ENCODE data around the gene TEX28.
A peak's percentile ranks its signal among the peaks of the same experiment; 100 is the strongest.
"Not testable (repeated sequence)": the region's sequence is repeated elsewhere in the genome, so short reads cannot be mapped to it uniquely, and the experiment has no call there.

TEX28 gene

DNA sequence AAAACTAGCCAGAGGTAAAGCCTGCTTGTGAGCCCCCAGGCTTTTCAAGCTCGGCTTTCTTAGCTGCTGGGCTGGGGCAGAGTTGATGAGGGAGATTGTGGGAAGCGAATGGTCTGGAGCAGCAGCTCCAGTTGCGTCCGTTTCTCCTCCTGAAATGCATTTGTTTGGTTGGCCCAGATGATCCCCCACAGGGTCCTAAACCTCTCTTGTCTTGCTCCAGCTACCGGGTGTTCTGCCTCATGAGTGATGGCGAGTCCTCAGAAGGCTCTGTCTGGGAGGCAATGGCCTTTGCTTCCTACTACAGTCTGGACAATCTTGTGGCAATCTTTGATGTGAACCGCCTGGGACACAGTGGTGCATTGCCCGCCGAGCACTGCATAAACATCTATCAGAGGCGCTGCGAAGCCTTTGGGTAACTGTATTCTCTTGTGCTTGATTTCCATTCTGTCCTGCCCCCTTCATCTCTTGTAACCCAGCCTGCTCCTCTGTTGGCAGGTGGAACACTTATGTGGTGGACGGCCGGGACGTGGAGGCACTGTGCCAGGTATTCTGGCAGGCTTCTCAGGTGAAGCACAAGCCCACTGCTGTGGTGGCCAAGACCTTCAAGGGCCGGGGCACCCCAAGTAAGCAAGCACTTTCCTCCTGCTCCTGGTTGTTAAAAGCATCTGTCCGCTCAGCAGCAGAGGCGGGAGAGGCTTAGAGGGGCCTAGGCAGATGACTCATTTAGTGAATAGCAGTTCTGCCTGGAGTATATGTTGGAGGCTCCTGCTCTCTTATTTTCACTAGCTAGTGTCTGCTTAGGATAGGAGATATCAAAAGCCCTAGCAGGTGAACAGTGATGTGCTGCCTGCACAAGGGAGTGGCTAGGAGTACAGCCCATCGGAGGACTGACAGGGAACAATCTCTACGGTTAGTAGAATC lies 16.0 kb upstream of the TEX28 start:
- no peak for DNase-seq (ENCODE audit: low read depth in 2 of 2)

DNA sequence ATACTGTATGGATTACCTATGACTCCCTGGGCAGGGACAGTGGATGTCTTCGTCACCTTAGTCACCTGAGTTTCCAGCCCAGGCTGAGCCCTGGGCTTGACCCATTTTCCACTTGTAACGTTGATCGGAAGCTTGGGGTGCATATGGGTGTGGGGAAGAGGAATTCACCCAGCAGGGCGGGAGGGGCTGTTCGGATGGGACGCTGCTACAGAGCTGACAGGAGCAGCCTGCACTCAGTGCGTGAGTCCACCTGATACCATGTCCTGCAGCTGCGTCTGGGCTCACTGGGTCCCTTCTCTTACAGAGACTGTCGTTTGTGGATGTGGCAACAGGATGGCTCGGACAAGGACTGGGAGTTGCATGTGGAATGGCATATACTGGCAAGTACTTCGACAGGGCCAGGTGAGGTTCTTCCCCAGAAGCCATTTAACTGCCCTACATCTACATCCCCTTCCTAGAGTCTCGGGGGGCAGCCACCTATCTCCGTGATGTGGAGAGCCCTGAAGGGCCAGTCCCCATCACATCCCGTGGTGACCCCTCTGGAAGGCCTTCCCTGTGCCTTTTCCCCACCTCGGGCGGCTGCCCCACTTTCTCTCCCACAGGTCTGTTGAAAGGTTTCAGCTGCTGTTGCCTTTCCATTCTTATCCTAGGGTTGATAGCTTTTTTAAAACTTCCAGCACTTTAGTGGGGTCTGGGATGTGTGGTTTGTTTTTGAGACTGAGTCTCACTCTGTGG lies 14.3 kb upstream of the TEX28 start:
- no peak for DNase-seq (ENCODE audit: low read depth in 2 of 2)

- DNase-seq (ENCODE audit: low read depth in 2 of 2): peak; percentile 55 to 61
Observed at GRCh38 chrX:154308108-154308946, 13.4 kb upstream of the TEX28 start.

DNA sequence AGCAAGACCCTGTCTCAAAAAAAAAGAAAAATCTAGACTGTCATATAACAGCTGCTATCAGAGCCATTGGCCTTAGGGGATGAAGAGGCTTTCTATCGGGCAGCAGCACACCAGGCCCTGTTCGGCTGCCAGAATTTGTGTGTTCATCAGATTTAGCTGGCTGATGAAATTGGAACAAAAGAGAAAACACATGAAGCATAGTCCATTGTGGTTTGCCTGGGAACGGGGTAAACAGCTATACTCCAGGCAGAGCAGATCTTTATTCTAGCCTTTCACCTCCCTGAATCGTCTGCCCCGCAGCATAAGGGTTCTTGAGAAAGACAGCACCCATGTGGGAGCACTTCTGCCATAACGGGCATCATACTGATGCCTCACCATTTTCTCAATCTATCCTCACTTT lies 12.3 kb upstream of the TEX28 start:
- no peak for DNase-seq (ENCODE audit: low read depth in 2 of 2)

DNA sequence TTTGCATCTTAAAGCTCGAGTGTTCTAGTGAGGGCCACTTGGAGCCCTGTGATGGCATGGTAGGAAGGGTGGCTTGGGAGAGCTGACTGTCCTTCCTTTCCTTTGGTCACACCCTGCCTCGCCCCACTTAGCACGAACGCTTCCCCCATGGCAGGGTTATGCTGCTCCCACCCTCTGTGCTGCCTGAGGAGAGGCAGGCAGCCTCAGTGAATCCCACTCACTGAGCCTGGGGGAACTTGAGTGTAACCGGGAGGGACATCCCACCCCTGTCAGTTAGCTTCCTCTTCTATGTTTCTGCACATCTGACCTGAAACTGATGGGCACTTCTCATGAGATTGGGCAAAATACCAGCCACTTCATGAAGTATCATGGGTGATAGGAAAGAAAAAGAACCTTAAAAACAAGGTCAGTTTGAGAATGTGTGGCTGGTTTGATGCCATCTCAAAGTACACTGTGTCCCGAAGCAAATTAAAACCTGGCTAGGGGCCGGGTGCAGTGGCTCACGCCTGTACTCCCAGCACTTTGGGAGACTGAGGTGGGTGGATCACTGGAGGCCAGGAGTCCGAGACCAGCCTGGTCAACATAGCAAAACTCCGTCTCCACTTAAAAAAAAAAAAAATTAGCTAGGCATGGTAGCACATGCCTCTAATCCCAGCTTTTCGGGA lies 10.7 kb upstream of the TEX28 start:
- DNase-seq (ENCODE audit: low read depth in 2 of 2): no peak

GRCh38 chrX:154304846-154305245 lies 9.9 kb upstream of the TEX28 start:
- DNase-seq (ENCODE audit: low read depth in 2 of 2): no peak

GRCh38 chrX:154303476-154303875 lies 8.6 kb upstream of the TEX28 start:
- no peak for DNase-seq (ENCODE audit: low read depth in 2 of 2)

DNA sequence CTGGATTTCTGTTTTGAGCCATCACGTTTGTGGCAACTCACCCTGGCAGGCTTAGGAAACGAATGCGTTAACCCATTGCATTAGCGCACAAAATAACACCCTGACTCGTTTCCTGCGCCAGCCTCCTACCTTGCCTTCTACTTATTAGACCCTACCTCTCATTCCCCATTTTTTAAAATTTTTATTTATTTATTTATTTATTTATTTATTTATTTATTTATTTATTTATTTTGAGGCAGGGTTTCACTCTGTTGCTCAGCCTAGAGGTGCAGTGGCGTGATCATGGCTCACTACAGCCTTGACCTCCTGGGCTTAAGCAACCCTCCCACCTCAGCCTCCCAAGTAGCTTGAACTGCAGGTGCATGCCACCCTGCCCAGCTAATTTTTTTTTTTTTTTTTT lies 8.1 kb upstream of the TEX28 start:
- not testable (repeated sequence) for DNase-seq (ENCODE audit: low read depth in 2 of 2)

- no peak for DNase-seq (ENCODE audit: low read depth in 2 of 2)
Observed at GRCh38 chrX:154300816-154301215, 5.9 kb upstream of the TEX28 start.

DNA sequence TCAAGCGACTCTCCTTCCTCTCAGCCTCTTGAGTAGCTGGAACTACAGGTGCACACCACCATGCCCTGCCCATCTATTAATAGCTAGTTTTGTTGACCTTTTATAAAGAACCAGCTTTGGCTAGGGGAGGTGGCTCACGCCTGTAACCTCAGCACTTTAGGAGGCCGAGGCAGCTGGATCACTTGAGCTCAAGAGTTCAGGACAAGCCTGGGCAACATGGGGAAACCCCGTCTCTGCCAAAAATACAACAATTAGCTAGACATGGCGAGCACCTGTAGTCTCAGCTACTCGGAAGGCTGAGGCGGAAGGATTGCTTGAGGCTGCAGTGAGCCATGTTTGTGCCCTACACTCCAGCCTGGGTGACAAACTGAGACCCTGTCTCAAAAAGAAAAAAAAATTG lies 3.4 kb upstream of the TEX28 start:
- DNase-seq (ENCODE audit: low read depth in 2 of 2): no peak

DNA sequence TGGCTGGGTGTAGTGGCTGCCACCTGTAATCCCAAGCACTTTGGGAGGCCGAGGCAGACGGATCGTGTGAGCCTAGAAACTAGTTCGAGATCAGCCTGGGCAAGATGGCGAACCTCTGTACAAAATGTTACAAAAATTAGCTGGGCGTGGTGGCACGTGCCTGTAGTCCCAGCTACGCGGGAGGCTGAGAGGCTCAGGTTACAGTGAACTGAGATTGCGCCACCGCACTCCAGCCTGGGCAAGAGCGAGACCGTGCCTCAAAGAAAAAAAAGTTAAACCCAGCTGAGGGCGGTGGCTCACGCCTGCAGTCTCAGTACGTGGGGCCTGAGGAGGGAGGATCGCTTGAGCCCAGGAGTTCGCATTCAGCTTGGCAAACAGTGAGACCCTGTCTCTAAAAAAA lies 1.8 kb upstream of the TEX28 start:
- no peak for DNase-seq (ENCODE audit: low read depth in 2 of 2)

DNA sequence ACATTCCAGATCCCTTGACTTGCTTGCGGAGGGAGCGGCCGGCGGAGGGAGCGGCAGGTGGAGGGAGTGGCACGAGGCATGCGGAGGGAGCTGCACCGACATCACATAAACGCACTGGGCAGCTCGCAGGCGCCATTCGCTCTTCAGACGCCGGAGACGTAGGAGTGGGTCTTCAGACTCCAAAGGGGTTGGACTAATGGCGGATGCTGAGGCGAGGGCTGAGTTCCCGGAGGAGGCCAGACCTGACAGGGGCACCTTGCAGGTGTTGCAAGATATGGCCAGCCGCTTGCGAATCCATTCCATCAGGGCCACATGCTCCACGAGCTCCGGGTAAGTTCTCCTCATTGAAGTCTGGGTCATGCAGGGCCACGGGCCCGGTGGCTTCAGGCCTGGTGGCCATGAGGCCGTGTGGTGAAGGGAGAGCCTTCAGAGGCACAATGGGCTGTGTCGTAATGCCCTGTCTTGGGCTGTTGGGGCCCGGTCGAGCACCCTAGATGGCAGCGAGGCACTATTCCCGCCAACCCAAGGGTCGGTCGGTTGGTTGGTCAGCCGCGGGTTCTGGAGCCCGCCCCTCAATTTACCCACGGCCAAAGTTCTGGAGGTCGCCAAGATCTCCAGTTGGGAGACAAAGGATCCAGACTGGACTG lies 863 bp upstream of the TEX28 start, which contains the start of gene TKTL1:
TKTL1 (plus strand) TSS at position 132 of the 647 bp plus-strand sequence; CDS start at position 197, 65 bp downstream.
- DNase-seq (ENCODE audit: low read depth in 2 of 2): no peak

DNA sequence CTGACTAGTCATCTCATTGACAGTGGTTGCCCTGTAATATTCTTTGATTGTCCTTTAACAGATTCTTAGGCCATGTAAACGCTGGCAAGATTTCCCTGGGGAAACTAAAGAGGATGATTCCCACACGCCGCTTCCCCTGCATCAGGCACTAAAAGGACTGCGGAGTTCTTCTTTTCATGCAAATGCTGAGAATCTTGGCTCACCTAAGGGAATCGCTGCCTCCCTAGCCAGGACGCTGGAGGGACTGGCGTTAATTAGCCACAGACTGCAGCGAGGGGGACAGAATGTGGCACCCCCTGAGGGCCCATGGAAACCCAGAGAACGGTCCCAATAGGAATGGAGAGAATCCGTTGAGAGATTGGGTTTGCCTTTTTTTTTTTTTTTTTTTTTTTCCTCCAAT lies 8.5 kb downstream of the TEX28 start:
- DNase-seq (ENCODE audit: low read depth in 2 of 2): not testable (repeated sequence)

GRCh38 chrX:154284489-154285338 lies 10.2 kb downstream of the TEX28 start:
- DNase-seq (ENCODE audit: low read depth in 2 of 2): not testable (repeated sequence)

GRCh38 chrX:154269245-154269644 lies 25.7 kb downstream of the TEX28 start:
- DNase-seq (ENCODE audit: low read depth in 2 of 2): not testable (repeated sequence)

- not testable (repeated sequence) for DNase-seq (ENCODE audit: low read depth in 2 of 2)
Observed at GRCh38 chrX:154263072-154263471, 31.9 kb downstream of the TEX28 start.

DNA sequence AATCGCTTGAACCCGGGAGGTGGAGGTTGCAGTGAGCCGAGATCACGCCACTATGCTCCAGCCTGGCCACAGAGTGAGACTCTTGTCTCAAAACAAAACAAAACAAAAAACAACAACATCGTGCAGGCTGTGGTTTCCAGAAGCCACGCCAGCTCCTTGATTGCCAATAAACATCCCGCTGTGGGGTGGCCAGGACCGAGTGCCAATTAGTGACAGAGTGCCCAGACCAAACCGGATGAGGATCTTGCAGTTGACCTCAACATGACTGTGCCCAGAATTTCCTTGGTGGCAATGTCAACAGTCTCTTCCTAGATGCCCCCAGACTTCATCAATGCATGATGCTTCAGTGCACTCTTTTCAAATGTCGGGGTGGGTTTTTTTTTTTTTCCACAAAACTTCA lies 36.2 kb downstream of the TEX28 start:
- DNase-seq (ENCODE audit: low read depth in 2 of 2): not testable (repeated sequence)

- not testable (repeated sequence) for DNase-seq (ENCODE audit: low read depth in 2 of 2)
Observed at GRCh38 chrX:154257282-154257681, 37.6 kb downstream of the TEX28 start, which contains the start of gene OPN1MW3. OPN1MW3 (plus strand) TSS chrX:154257582; CDS start chrX:154257620, 38 bp downstream.

- DNase-seq (ENCODE audit: low read depth in 2 of 2): not testable (repeated sequence)
Observed at GRCh38 chrX:154248076-154248475, 46.8 kb downstream of the TEX28 start.

Measured in activated CD8-positive, alpha-beta memory T cell treated with anti-CD3 and anti-CD28 coated beads for 4 hours (primary cell).